ENCODE data around the gene DNAJC16. TPM values are rescaled to one million over a fixed set of nuclear protein-coding genes. Genes with fewer than 3 reads are reported as not detected.

Gene DNAJC16
- total and polyA plus RNA-seq, 4 donors, result 3.3 to 14.2 (median 11.1) TPM

DNA sequence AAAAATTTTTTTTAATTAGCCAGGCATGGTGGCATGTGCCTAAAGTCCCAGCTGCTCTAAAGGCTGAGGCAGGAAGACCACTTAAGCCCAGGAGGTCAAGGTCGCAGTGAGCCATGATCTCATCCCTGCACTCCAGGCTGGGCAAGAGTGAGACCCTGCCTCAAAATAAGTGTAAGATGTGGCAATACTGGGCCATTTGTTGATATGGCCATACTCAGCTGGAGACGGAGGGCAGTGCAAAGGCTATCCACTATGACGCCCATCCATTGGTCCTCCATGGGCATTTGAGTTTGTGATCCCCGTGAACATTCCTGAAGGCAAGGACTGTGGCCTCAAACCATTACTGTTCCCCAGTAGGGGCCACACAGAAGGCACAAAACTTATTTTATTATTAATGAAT is 4.1 kb upstream of the DNAJC16 start:
- DNase-seq (ENCODE audit: low spot score), result no peak
- Histone ChIP-seq H3K9me3 (ENCODE audit: control insufficient read depth in 4 of 4, low read length in 3 of 4) (no peaks in the 10 kb centered on the region), H3K4me1 (ENCODE audit: control insufficient read depth in 4 of 4, insufficient read depth in 4 of 4, low read length in 3 of 4) (peaks cover 3 to 31% (median 21%) of the 10 kb centered on the region in 4 donors), H3K4me3 (ENCODE audit: low read depth in 1 of 3, low read length in 3 of 3) (no peak overlapping the region), H3K27me3 (ENCODE audit: control insufficient read depth in 4 of 4, insufficient read depth in 4 of 4, low read length in 3 of 4) (no peaks in the 10 kb centered on the region), H3K36me3 (ENCODE audit: control insufficient read depth in 4 of 4, insufficient read depth in 3 of 4, low read depth in 1 of 4, low read length in 3 of 4) (peaks cover 0 to 4% (median under 1%) of the 10 kb centered on the region in 4 donors), H3K9ac (ENCODE audit: low read depth in 1 of 2, low read length in 2 of 2) (no peak overlapping the region), H3K27ac (ENCODE audit: low read depth in 1 of 2, low read length in 2 of 2) (no peak overlapping the region)
- TF ChIP-seq JUND (IDR thresholded peaks at IDR 0.05) (no peak), HNF4G (IDR thresholded peaks at IDR 0.05) (no peak), FOXA2 (IDR thresholded peaks at IDR 0.05) (no peak), RAD21 (IDR thresholded peaks at IDR 0.05) (no peak), YY1 (IDR thresholded peaks at IDR 0.05) (no peak), SP1 (IDR thresholded peaks at IDR 0.05) (no peak), HNF4A (conservative IDR thresholded peaks at IDR 0.05) (no peak), RXRA (IDR thresholded peaks at IDR 0.05) (no peak), FOXA1 (IDR thresholded peaks at IDR 0.05) (no peak), GABPA (IDR thresholded peaks at IDR 0.05 in 1 of 2, conservative IDR thresholded peaks at IDR 0.05 in 1 of 2) (no peak), NR2F2 (IDR thresholded peaks at IDR 0.05) (no peak), EGR1 (IDR thresholded peaks at IDR 0.05; ENCODE audit: low read depth in 2 of 2) (no peak)
- TF ChIP-seq, protein P1, sequence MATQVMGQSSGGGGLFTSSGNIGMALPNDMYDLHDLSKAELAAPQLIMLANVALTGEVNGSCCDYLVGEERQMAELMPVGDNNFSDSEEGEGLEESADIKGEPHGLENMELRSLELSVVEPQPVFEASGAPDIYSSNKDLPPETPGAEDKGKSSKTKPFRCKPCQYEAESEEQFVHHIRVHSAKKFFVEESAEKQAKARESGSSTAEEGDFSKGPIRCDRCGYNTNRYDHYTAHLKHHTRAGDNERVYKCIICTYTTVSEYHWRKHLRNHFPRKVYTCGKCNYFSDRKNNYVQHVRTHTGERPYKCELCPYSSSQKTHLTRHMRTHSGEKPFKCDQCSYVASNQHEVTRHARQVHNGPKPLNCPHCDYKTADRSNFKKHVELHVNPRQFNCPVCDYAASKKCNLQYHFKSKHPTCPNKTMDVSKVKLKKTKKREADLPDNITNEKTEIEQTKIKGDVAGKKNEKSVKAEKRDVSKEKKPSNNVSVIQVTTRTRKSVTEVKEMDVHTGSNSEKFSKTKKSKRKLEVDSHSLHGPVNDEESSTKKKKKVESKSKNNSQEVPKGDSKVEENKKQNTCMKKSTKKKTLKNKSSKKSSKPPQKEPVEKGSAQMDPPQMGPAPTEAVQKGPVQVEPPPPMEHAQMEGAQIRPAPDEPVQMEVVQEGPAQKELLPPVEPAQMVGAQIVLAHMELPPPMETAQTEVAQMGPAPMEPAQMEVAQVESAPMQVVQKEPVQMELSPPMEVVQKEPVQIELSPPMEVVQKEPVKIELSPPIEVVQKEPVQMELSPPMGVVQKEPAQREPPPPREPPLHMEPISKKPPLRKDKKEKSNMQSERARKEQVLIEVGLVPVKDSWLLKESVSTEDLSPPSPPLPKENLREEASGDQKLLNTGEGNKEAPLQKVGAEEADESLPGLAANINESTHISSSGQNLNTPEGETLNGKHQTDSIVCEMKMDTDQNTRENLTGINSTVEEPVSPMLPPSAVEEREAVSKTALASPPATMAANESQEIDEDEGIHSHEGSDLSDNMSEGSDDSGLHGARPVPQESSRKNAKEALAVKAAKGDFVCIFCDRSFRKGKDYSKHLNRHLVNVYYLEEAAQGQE (IDR thresholded peaks at IDR 0.05), result no peak
- TF ChIP-seq, protein P2, sequence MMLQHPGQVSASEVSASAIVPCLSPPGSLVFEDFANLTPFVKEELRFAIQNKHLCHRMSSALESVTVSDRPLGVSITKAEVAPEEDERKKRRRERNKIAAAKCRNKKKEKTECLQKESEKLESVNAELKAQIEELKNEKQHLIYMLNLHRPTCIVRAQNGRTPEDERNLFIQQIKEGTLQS (IDR thresholded peaks at IDR 0.05), result no peak
- TF ChIP-seq, protein P3, sequence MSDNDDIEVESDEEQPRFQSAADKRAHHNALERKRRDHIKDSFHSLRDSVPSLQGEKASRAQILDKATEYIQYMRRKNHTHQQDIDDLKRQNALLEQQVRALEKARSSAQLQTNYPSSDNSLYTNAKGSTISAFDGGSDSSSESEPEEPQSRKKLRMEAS (IDR thresholded peaks at IDR 0.05), result no peak
- TF ChIP-seq, protein P4, sequence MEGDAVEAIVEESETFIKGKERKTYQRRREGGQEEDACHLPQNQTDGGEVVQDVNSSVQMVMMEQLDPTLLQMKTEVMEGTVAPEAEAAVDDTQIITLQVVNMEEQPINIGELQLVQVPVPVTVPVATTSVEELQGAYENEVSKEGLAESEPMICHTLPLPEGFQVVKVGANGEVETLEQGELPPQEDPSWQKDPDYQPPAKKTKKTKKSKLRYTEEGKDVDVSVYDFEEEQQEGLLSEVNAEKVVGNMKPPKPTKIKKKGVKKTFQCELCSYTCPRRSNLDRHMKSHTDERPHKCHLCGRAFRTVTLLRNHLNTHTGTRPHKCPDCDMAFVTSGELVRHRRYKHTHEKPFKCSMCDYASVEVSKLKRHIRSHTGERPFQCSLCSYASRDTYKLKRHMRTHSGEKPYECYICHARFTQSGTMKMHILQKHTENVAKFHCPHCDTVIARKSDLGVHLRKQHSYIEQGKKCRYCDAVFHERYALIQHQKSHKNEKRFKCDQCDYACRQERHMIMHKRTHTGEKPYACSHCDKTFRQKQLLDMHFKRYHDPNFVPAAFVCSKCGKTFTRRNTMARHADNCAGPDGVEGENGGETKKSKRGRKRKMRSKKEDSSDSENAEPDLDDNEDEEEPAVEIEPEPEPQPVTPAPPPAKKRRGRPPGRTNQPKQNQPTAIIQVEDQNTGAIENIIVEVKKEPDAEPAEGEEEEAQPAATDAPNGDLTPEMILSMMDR (IDR thresholded peaks at IDR 0.05; ENCODE audit: low read depth, low read length, missing input control), result no peak
- TF ChIP-seq, protein P5, sequence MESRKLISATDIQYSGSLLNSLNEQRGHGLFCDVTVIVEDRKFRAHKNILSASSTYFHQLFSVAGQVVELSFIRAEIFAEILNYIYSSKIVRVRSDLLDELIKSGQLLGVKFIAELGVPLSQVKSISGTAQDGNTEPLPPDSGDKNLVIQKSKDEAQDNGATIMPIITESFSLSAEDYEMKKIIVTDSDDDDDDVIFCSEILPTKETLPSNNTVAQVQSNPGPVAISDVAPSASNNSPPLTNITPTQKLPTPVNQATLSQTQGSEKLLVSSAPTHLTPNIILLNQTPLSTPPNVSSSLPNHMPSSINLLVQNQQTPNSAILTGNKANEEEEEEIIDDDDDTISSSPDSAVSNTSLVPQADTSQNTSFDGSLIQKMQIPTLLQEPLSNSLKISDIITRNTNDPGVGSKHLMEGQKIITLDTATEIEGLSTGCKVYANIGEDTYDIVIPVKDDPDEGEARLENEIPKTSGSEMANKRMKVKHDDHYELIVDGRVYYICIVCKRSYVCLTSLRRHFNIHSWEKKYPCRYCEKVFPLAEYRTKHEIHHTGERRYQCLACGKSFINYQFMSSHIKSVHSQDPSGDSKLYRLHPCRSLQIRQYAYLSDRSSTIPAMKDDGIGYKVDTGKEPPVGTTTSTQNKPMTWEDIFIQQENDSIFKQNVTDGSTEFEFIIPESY (IDR thresholded peaks at IDR 0.05), result no peak
- WGBS, result 98% methylated on average over 4 of the region's 4 CpGs
